Measurements from ENCODE around the gene VPS9D1.

Gene VPS9D1

DNA sequence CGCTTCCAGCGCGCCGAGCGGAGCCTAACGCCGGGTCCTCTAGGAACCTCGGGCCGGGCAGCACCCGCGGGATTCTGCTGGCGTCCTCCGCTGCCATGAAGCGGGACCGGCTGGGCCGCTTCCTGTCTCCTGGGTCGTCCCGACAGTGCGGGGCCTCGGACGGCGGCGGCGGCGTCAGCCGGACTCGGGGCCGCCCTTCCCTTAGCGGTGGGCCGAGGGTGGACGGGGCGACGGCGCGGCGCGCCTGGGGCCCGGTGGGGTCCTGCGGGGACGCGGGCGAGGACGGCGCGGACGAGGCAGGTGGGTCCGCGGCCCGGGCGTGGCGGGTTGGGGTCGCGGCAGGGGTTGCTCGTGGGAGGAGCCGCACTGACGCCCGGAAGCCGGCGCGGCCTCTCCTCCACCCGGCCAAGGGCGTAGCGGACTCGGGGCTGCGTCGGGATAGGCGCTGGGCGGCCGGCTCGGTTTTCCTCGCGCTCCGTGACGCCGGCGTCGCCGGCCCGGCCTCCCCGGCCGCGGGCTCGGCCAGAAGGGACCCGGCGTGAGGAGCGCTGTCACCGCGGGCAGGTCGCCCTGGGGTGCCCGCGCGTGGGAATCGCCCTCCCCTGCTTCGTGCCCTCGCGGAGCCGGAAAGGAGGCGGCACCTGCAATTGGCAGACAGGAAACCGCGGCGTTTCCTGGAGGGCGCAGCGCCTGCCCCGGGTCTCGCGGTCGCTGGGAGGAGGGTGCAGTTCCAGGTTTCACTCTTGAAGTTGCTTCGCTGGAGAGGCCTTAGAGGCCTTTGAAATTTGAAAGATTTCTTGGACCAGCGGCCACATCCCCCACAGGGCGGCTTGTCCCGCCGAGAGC, 1.1 kb upstream of the VPS9D1 start:
- H4K20me1 ChIP-seq (ENCODE audit: insufficient read depth, low read length): peaks cover 30% of the 10 kb centered on the region
- H3K9me3 ChIP-seq (ENCODE audit: insufficient read depth, low read length, severe bottlenecking): no peaks in the 10 kb centered on the region
- H3K9ac ChIP-seq (ENCODE audit: low read depth, low read length): peak overlapping the region; percentile 96
- peak overlapping the region; percentile 77 for H2AFZ ChIP-seq (ENCODE audit: low read depth, low read length)
- ATAC-seq (ENCODE audit: insufficient read depth, low read depth): peak; percentile 73
- peaks cover 44% of the 10 kb centered on the region for H3K36me3 ChIP-seq (ENCODE audit: insufficient read depth, low read length)
- DNase-seq: peak; percentile 93
- H3K4me1 ChIP-seq (ENCODE audit: insufficient read depth, low read length): peaks cover 35% of the 10 kb centered on the region
- H3K4me3 ChIP-seq (ENCODE audit: low read depth in 1 of 2, low read length in 2 of 2): peak overlapping the region; percentile 60 to 70
- no peaks in the 10 kb centered on the region for H3K27me3 ChIP-seq (ENCODE audit: insufficient read depth, low read length, poor library complexity)
- H3K79me2 ChIP-seq (ENCODE audit: insufficient read depth, low read length): peaks cover 40% of the 10 kb centered on the region
- peak overlapping the region; percentile 87 for H3K27ac ChIP-seq (ENCODE audit: low read length)
- TF ChIP-seq, protein P1, sequence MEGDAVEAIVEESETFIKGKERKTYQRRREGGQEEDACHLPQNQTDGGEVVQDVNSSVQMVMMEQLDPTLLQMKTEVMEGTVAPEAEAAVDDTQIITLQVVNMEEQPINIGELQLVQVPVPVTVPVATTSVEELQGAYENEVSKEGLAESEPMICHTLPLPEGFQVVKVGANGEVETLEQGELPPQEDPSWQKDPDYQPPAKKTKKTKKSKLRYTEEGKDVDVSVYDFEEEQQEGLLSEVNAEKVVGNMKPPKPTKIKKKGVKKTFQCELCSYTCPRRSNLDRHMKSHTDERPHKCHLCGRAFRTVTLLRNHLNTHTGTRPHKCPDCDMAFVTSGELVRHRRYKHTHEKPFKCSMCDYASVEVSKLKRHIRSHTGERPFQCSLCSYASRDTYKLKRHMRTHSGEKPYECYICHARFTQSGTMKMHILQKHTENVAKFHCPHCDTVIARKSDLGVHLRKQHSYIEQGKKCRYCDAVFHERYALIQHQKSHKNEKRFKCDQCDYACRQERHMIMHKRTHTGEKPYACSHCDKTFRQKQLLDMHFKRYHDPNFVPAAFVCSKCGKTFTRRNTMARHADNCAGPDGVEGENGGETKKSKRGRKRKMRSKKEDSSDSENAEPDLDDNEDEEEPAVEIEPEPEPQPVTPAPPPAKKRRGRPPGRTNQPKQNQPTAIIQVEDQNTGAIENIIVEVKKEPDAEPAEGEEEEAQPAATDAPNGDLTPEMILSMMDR (IDR thresholded peaks at IDR 0.05; ENCODE audit: borderline replicate concordance, extremely low read depth, low read length, poor library complexity, severe bottlenecking): no peak
- TF ChIP-seq EZH2 (IDR thresholded peaks at IDR 0.05; ENCODE audit: borderline replicate concordance, low read depth, low read length, severe bottlenecking): no peak
- H3K4me2 ChIP-seq (ENCODE audit: insufficient read depth, low read length): peak overlapping the region; percentile 97

DNA sequence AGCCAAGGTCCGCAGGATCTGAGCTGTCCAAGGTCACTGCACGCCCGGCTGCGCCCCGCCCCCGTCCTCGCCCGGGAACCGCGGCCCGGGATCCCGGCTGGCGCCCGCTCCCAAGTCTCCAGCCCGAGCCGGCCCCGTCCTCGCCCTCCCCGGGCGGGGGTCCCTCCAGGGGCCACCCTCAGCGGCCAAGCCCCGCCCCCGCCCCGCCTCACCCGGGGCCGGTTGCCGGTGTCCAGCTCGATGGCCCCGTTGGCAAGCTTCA, 216 bp downstream of the VPS9D1 start:
- H3K27me3 ChIP-seq (ENCODE audit: insufficient read depth, low read length, poor library complexity): no peaks in the 10 kb centered on the region
- peaks cover 29% of the 10 kb centered on the region for H4K20me1 ChIP-seq (ENCODE audit: insufficient read depth, low read length)
- H3K27ac ChIP-seq (ENCODE audit: low read length): peak overlapping the region; percentile 87
- H2AFZ ChIP-seq (ENCODE audit: low read depth, low read length): peak overlapping the region; percentile 80
- peak overlapping the region; percentile 96 for H3K9ac ChIP-seq (ENCODE audit: low read depth, low read length)
- no peaks in the 10 kb centered on the region for H3K9me3 ChIP-seq (ENCODE audit: insufficient read depth, low read length, severe bottlenecking)
- peaks cover 33% of the 10 kb centered on the region for H3K36me3 ChIP-seq (ENCODE audit: insufficient read depth, low read length)
- H3K79me2 ChIP-seq (ENCODE audit: insufficient read depth, low read length): peaks cover 36% of the 10 kb centered on the region
- DNase-seq: no peak
- peaks cover 35% of the 10 kb centered on the region for H3K4me1 ChIP-seq (ENCODE audit: insufficient read depth, low read length)
- TF ChIP-seq, protein P1 (IDR thresholded peaks at IDR 0.05; ENCODE audit: borderline replicate concordance, extremely low read depth, low read length, poor library complexity, severe bottlenecking): no peak
- TF ChIP-seq EZH2 (IDR thresholded peaks at IDR 0.05; ENCODE audit: borderline replicate concordance, low read depth, low read length, severe bottlenecking): no peak
- peak overlapping the region; percentile 97 for H3K4me2 ChIP-seq (ENCODE audit: insufficient read depth, low read length)
- H3K4me3 ChIP-seq (ENCODE audit: low read depth in 1 of 2, low read length in 2 of 2): peak overlapping the region; percentile 60 to 70
- peak; percentile 6 for ATAC-seq (ENCODE audit: insufficient read depth, low read depth)

GRCh38 chr16:89717688-89718505, 2.8 kb downstream of the VPS9D1 start:
- H3K4me3 ChIP-seq (ENCODE audit: low read depth in 1 of 2, low read length in 2 of 2): no peak overlapping the region
- no peak for DNase-seq
- no peak overlapping the region for H3K4me2 ChIP-seq (ENCODE audit: insufficient read depth, low read length)
- H3K27ac ChIP-seq (ENCODE audit: low read length): no peak overlapping the region
- H3K79me2 ChIP-seq (ENCODE audit: insufficient read depth, low read length): peaks cover 13% of the 10 kb centered on the region
- peaks cover 8% of the 10 kb centered on the region for H4K20me1 ChIP-seq (ENCODE audit: insufficient read depth, low read length)
- no peaks in the 10 kb centered on the region for H3K9me3 ChIP-seq (ENCODE audit: insufficient read depth, low read length, severe bottlenecking)
- peaks cover 7% of the 10 kb centered on the region for H3K36me3 ChIP-seq (ENCODE audit: insufficient read depth, low read length)
- no peak for ATAC-seq (ENCODE audit: insufficient read depth, low read depth)
- H2AFZ ChIP-seq (ENCODE audit: low read depth, low read length): no peak overlapping the region
- no peaks in the 10 kb centered on the region for H3K27me3 ChIP-seq (ENCODE audit: insufficient read depth, low read length, poor library complexity)
- TF ChIP-seq EZH2 (IDR thresholded peaks at IDR 0.05; ENCODE audit: borderline replicate concordance, low read depth, low read length, severe bottlenecking): no peak
- TF ChIP-seq, protein P1 (IDR thresholded peaks at IDR 0.05; ENCODE audit: borderline replicate concordance, extremely low read depth, low read length, poor library complexity, severe bottlenecking): no peak
- no peak overlapping the region for H3K9ac ChIP-seq (ENCODE audit: low read depth, low read length)
- peaks cover 18% of the 10 kb centered on the region for H3K4me1 ChIP-seq (ENCODE audit: insufficient read depth, low read length)
